NT2/D1 (cell line): ENCODE data around the gene PIN1.

ENCODE experiments used
- DNase-seq: peaks from one replicate; pipeline ENCODE4 v3.0.0-alpha.2; 2011; ENCODE audit warnings: low read depth, low spot score
- H3K27me3 ChIP-seq: 2 replicates; pipeline ENCODE4 v1.6.0; 2011; ENCODE audit warnings: mild to moderate bottlenecking; ENCODE audit not compliant: insufficient read length, insufficient read depth
- H3K36me3 ChIP-seq: 2 replicates; pipeline ENCODE4 v1.6.1; 2011; ENCODE audit warnings: mild to moderate bottlenecking, low read length, mixed read lengths; ENCODE audit not compliant: insufficient read depth, insufficient read length
- H3K4me1 ChIP-seq: 2 replicates; pipeline ENCODE4 v1.5.1; 2011; ENCODE audit not compliant: insufficient read depth, insufficient read length
- H3K4me3 ChIP-seq: 2 replicates; pipeline ENCODE4 v1.5.1; 2011; ENCODE audit warnings: low read depth; ENCODE audit not compliant: insufficient read length
- H3K9ac ChIP-seq: 2 replicates; pipeline ENCODE4 v1.6.0; 2011; ENCODE audit warnings: low read depth; ENCODE audit not compliant: insufficient read length
- H3K9me3 ChIP-seq: 2 replicates; pipeline ENCODE4 v1.5.1; 2011; ENCODE audit warnings: mild to moderate bottlenecking, low read length; ENCODE audit not compliant: insufficient read depth
- SUZ12 ChIP-seq: IDR thresholded peaks from 2 replicates; pipeline ENCODE4 v1.6.1; 2011; ENCODE audit not compliant: insufficient read length, insufficient read depth; ENCODE audit errors: extremely low read depth
- YY1 ChIP-seq: IDR thresholded peaks from 2 replicates; pipeline ENCODE4 v1.6.1; 2011; ENCODE audit not compliant: insufficient read length, insufficient read depth
- ZNF274 ChIP-seq: IDR thresholded peaks from 2 replicates; pipeline ENCODE4 v1.6.1; 2011; ENCODE audit warnings: mild to moderate bottlenecking, low read depth, low read length

PIN1 gene

DNA sequence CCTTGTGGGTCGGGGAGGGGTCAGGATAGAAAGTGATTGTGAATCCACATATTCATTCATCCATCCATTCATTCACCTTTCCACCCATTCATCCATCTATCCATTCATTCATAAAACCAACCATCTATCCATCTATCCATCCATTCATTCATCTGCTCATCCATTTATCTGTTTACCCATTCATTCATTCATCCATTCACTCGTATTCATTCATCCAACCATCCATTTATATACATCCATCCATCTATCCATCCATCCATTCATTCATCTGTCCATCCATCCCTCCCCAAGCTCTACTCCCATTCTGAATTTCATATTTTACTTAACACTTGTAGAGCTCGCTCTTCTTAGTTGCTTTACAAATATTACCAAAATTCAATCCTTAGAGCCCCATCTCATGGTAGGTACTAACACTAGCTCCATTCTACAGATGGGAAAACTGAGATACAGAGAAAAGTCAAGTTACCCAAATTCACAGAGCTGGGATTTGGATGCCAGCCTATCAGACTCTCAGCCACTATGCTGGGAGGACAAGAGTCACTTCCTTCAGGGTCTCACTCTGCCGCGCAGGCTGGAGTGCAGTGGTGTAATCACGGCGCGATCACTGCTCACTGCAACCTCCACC lies 37.6 kb downstream of the PIN1 start:
- no peak overlapping the region for H3K4me3 ChIP-seq
- no peak overlapping the region for H3K9ac ChIP-seq
- H3K9me3 ChIP-seq, result no peaks in the 10 kb centered on the region
- H3K36me3 ChIP-seq, result peaks cover 6% of the 10 kb centered on the region
- TF ChIP-seq YY1 (no peak), ZNF274 (no peak), SUZ12 (no peak)
- H3K4me1 ChIP-seq, result no peaks in the 10 kb centered on the region
- no peaks in the 10 kb centered on the region for H3K27me3 ChIP-seq
- DNase-seq, result no peak

DNA sequence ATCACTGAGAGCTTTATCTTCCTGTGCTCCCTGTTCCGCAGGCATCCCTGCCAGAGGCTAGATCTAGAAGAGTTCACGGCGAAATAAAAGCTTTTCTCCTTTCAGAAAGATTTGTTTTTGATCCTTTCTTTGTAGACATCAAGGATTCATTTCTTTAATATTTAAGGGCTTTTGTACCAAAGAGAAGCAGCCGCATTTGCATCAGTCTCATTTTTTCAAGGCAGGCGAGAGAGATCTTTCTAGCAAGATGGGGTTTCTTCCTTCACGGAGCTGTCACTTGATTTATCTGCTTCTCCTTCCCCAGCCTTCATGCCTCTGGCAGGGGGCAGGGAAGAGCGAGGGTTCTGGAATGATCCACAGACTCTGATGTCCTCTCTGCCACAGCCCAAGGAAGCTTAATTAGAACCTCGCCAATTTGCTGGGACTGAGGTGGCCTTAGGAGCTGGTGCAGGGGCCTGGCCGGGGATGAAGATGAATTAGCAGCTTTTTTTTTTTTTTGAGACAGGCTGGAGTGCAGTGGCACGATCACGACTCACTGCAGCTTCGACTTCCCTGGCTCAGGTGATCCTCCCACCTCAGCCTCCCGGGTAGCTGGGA lies 40.0 kb downstream of the PIN1 start:
- H3K4me3 ChIP-seq, result no peak overlapping the region
- no peaks in the 10 kb centered on the region for H3K4me1 ChIP-seq
- H3K9me3 ChIP-seq, result no peaks in the 10 kb centered on the region
- H3K36me3 ChIP-seq, result peaks cover 6% of the 10 kb centered on the region
- H3K27me3 ChIP-seq, result no peaks in the 10 kb centered on the region
- no peak overlapping the region for H3K9ac ChIP-seq
- DNase-seq, result no peak
- no peak for TF ChIP-seq SUZ12
- TF ChIP-seq ZNF274, result no peak
- no peak for TF ChIP-seq YY1

DNA sequence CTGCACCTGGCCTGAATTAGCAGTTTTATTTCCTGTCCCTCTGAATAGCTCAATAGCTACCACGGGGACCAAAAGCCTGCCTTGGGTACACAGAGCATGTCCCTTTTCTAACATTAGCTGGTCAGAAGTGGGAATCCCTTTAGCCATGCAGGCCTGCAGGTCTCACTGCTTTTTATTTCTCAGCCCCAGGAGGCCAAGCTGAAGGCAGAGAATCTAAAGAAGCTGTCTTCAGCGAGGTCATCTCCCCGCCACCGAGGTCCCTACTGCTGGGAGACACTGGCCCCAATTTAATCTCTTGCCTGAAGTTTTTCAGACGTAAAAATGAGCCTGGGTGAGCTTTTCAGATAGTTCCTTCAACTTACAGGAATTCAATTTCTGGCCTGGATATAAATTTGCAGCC lies 40.7 kb downstream of the PIN1 start:
- no peak for DNase-seq
- Histone ChIP-seq H3K9me3 (no peaks in the 10 kb centered on the region), H3K4me1 (no peaks in the 10 kb centered on the region), H3K4me3 (no peak overlapping the region), H3K9ac (no peak overlapping the region), H3K36me3 (peaks cover 6% of the 10 kb centered on the region), H3K27me3 (no peaks in the 10 kb centered on the region)
- no peak for TF ChIP-seq ZNF274

DNA sequence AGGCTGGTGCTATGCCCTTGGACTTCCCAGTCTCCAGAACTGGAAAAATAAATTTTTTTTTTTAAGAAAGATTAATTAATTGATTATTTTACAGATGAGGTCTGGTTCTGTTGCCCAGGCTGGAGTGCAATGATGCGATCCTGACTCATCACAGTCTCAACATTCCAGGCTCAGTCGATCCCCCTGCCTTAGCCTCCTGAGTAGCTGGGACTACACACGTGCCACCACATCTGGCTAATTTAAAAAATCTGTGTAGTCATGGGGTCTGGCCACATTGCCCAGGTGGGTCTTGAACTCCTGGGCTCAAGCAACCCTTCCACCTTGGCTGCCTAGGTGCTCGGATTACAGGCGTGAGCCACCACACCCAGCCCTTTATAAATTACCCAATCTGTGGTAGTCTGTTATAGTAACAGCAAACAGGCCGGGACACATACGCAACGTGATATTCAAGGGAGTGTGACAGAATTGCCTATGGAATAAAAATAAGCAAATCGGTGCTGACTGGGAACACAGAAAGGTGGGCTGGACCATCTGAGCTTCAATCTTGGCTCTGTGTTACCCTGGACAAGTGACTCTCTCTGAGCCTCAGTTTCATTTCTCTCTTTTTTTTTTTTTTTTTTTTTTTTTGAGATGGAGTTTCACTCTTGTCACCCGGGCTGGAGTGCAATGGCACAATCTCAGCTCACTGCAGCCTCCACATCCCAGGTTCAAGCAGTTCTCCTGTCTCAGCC lies 42.8 kb downstream of the PIN1 start:
- H3K4me3 ChIP-seq, result no peak overlapping the region
- DNase-seq, result no peak

DNA sequence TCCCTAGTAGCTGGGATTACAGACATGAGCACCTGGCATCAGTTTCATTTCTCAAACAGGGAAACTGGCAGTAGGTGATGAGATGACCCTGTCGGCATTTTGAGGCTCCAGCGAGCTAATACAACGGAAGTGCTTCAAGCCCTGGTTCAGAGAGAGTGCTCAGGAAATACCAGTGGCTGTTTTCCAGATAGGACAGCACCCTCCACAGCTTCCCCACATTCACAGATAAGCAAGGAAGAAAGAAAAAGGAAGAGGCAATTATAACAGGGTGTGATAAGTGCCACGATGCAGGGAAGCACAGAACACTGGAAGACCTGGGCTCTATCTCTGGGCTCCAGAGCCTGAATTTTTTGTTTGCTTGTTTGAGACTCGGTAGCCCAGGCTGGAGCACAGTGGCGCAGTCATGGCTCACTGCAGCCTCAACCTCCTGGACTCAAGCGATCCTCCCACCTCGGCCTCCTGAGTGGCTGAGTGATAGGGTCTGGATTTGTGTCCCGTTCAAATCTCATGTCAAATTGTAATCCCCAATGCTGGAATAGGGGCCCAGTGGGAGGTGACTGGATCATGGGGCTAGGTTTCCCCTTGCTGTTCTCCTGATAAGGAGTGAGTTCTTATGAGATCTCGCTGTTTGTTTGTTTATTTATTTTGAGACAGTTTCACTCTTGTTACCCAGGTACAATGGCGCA lies 43.5 kb downstream of the PIN1 start:
- H3K4me3 ChIP-seq, result no peak overlapping the region
- no peaks in the 10 kb centered on the region for H3K36me3 ChIP-seq
- no peak for DNase-seq
- peaks cover 3% of the 10 kb centered on the region for H3K4me1 ChIP-seq
- TF ChIP-seq YY1 (no peak), ZNF274 (no peak), SUZ12 (no peak)
- H3K9ac ChIP-seq, result no peak overlapping the region
- H3K9me3 ChIP-seq, result no peaks in the 10 kb centered on the region
- no peaks in the 10 kb centered on the region for H3K27me3 ChIP-seq

More for the DNA sequence above, 42.8 kb downstream of the PIN1 start:
- Histone ChIP-seq H3K9ac (no peak overlapping the region), H3K4me1 (no peaks in the 10 kb centered on the region), H3K36me3 (no peaks in the 10 kb centered on the region), H3K27me3 (no peaks in the 10 kb centered on the region), H3K9me3 (no peaks in the 10 kb centered on the region)
- no peak for TF ChIP-seq SUZ12
- no peak for TF ChIP-seq ZNF274
- no peak for TF ChIP-seq YY1

DNA sequence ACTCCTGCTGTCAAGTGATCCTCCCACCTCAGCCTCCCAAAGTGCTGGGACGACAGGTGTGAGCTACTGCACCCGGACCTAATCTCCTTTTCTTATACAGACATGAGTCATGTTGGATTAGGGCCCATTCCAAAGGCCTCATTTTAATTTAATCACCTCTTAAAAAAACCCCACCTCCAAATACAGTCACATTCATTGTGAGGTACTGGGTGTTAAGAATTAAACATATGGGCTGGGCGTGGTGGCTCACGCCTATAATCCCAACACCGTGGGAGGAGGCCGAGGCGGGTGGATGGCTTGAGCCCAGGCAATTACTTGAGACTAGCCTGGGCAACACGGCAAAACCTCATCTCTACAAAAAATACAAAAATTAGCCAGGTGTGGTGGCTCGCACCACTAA lies 46.6 kb downstream of the PIN1 start:
- H3K27me3 ChIP-seq, result no peaks in the 10 kb centered on the region
- H3K36me3 ChIP-seq, result no peaks in the 10 kb centered on the region
- no peak overlapping the region for H3K9ac ChIP-seq
- H3K9me3 ChIP-seq, result no peaks in the 10 kb centered on the region
- no peak overlapping the region for H3K4me3 ChIP-seq
- H3K4me1 ChIP-seq, result peaks cover 5% of the 10 kb centered on the region
- no peak for DNase-seq
- TF ChIP-seq SUZ12 (no peak), ZNF274 (no peak), YY1 (no peak)

DNA sequence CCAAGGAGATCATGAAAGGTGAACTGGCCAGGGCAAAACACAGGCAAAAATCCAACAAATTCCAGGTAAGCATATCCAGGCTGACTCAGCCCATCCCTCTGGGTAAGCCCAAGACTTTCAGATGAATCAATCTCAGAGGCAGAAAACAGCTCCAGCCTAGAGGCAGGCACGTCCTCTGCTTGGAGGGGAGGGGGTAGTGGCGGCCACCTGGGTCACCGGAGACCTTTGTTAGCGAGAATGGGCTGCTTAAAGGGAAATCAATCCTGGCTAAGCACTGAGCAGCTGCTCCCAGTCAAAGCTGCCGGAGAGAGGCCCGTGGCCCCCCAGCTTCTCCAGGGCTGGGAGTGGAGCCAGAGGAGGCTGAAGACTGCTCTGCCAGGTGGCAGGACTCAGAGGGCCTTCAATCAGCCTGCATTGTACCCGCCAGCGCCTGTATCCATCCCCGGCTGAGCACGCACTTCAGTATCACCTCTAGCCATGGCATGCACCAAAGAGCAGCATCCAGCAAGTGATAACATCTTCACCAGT lies 48.2 kb downstream of the PIN1 start:
- H3K36me3 ChIP-seq, result no peaks in the 10 kb centered on the region
- peak; percentile 27 for DNase-seq
- H3K27me3 ChIP-seq, result no peaks in the 10 kb centered on the region
- no peak overlapping the region for H3K4me3 ChIP-seq
- H3K4me1 ChIP-seq, result peaks cover 5% of the 10 kb centered on the region
- H3K9me3 ChIP-seq, result no peaks in the 10 kb centered on the region
- TF ChIP-seq ZNF274, result no peak
- no peak for TF ChIP-seq SUZ12
- no peak for TF ChIP-seq YY1
- H3K9ac ChIP-seq, result peak overlapping the region; percentile 51
